Measurements from ENCODE around the gene SCP2D1. TPM values are rescaled to one million over a fixed set of nuclear protein-coding genes. Genes with fewer than 3 reads are reported as not detected.
"Not testable (repeated sequence)": the region's sequence is repeated elsewhere in the genome, so short reads cannot be mapped to it uniquely, and the experiment has no call there.

The SCP2D1 gene
- not detected for polyA plus RNA-seq
- long read RNA-seq, donor 1 = 0 reads
- long read RNA-seq, donor 2 = 0 reads
- long read RNA-seq, donor 3 = 0 reads
- long read RNA-seq, donor 4 = 0 reads
- long read RNA-seq, donor 5 = 0 reads
- long read RNA-seq, donor 6 = 0 reads
- long read RNA-seq, donor 7 = 0 reads
- long read RNA-seq, donor 8 = 0 reads
- long read RNA-seq, donor 9 = 0 reads
- long read RNA-seq, donor 10 = 0 reads
- long read RNA-seq, donor 11 = 0 reads

- Histone ChIP-seq H3K27me3 (ENCODE audit: control insufficient read depth, insufficient read depth, low read length) (no peaks in the 10 kb centered on the region), H3K27ac (ENCODE audit: low read length) (no peak within 1 kb of the TSS), H3K36me3 (ENCODE audit: control insufficient read depth, insufficient read depth, low read length) (no peaks in the 10 kb centered on the region), H3K9me3 (ENCODE audit: control insufficient read depth, low read depth, low read length) (no peaks in the 10 kb centered on the region), H3K4me1 (ENCODE audit: control insufficient read depth, insufficient read depth, low read length) (no peaks in the 10 kb centered on the region), H3K4me3 (ENCODE audit: low read length) (no peak within 1 kb of the TSS)
- no CpG with 5 or more reads among the region's 3 CpGs for WGBS (ENCODE audit: insufficient coverage, low lambda C conversion rate)
- no peak for DNase-seq
These were observed at the start of gene SCP2D1 for GRCh38 chr20:18813483-18813882. TSS of gene SCP2D1 (plus strand) at chr20:18813783. CDS start at chr20:18813816, 33 bp downstream.

DNA sequence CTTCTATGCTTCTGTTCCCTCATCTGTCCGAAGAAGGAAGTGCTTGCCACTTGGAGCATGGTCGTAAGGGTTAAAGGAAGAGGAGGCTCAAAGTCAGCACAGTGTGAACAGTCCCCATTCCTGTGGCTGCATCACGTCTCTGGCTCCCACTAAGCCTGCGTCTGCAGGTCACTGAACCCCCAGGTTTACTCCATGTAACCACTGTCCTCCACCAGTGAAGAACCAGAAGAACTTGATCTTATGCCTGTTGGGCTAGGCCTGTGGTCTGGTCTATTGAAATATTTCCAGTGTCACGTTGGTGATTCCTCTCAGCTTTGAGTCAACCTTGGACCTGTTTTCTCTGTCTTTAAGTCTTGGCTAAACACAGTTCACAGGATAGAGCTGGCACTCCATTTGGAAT lies 45.9 kb upstream of the SCP2D1 start:
- DNase-seq = no peak
- Histone ChIP-seq H3K4me3 (ENCODE audit: low read length) (no peak overlapping the region), H3K27ac (ENCODE audit: low read length) (no peak overlapping the region), H3K36me3 (ENCODE audit: control insufficient read depth, insufficient read depth, low read length) (no peaks in the 10 kb centered on the region), H3K27me3 (ENCODE audit: control insufficient read depth, insufficient read depth, low read length) (no peaks in the 10 kb centered on the region), H3K4me1 (ENCODE audit: control insufficient read depth, insufficient read depth, low read length) (no peaks in the 10 kb centered on the region), H3K9me3 (ENCODE audit: control insufficient read depth, low read depth, low read length) (no peaks in the 10 kb centered on the region)
- WGBS (ENCODE audit: insufficient coverage, low lambda C conversion rate) = no CpG with 5 or more reads among the region's 5 CpGs

- Histone ChIP-seq H3K4me1 (ENCODE audit: control insufficient read depth, insufficient read depth, low read length) (no peaks in the 10 kb centered on the region), H3K27ac (ENCODE audit: low read length) (no peak overlapping the region), H3K4me3 (ENCODE audit: low read length) (no peak overlapping the region), H3K36me3 (ENCODE audit: control insufficient read depth, insufficient read depth, low read length) (no peaks in the 10 kb centered on the region), H3K9me3 (ENCODE audit: control insufficient read depth, low read depth, low read length) (no peaks in the 10 kb centered on the region), H3K27me3 (ENCODE audit: control insufficient read depth, insufficient read depth, low read length) (no peaks in the 10 kb centered on the region)
- DNase-seq = no peak
- WGBS (ENCODE audit: insufficient coverage, low lambda C conversion rate) = no CpG with 5 or more reads among the region's 1 CpG
These were observed 40.0 kb upstream of the SCP2D1 start for GRCh38 chr20:18773566-18773965.

GRCh38 chr20:18774207-18774606 lies 39.4 kb upstream of the SCP2D1 start:
- Histone ChIP-seq H3K27me3 (ENCODE audit: control insufficient read depth, insufficient read depth, low read length) (no peaks in the 10 kb centered on the region), H3K4me1 (ENCODE audit: control insufficient read depth, insufficient read depth, low read length) (no peaks in the 10 kb centered on the region), H3K9me3 (ENCODE audit: control insufficient read depth, low read depth, low read length) (no peaks in the 10 kb centered on the region), H3K4me3 (ENCODE audit: low read length) (no peak overlapping the region), H3K36me3 (ENCODE audit: control insufficient read depth, insufficient read depth, low read length) (no peaks in the 10 kb centered on the region), H3K27ac (ENCODE audit: low read length) (no peak overlapping the region)
- 14% methylated on average over 1 of the region's 2 CpGs for WGBS (ENCODE audit: insufficient coverage, low lambda C conversion rate)
- no peak for DNase-seq

DNA sequence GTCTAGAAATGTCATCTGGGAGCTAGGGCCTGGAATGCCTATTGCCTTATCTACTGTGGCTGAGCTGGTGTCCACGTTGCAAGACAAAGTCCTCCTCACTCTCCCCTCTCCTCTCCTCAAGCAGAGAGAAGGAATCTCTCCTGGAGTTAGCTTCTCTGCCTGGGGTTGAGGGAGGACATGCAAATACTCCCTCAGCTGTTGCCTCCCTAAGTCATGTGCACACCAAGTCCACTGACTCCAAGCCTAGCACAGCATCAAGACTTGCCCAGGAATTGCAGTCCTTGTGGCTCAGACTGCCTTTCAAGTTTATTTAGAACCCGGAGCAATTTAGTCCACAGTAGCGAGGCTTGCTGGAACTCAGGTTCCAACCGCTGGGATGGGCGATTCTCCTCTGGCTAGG lies 38.0 kb upstream of the SCP2D1 start:
- Histone ChIP-seq H3K4me1 (ENCODE audit: control insufficient read depth, insufficient read depth, low read length) (no peaks in the 10 kb centered on the region), H3K36me3 (ENCODE audit: control insufficient read depth, insufficient read depth, low read length) (no peaks in the 10 kb centered on the region), H3K4me3 (ENCODE audit: low read length) (no peak overlapping the region), H3K27me3 (ENCODE audit: control insufficient read depth, insufficient read depth, low read length) (no peaks in the 10 kb centered on the region), H3K27ac (ENCODE audit: low read length) (no peak overlapping the region), H3K9me3 (ENCODE audit: control insufficient read depth, low read depth, low read length) (no peaks in the 10 kb centered on the region)
- no CpG with 5 or more reads among the region's 5 CpGs for WGBS (ENCODE audit: insufficient coverage, low lambda C conversion rate)
- no peak for DNase-seq

DNA sequence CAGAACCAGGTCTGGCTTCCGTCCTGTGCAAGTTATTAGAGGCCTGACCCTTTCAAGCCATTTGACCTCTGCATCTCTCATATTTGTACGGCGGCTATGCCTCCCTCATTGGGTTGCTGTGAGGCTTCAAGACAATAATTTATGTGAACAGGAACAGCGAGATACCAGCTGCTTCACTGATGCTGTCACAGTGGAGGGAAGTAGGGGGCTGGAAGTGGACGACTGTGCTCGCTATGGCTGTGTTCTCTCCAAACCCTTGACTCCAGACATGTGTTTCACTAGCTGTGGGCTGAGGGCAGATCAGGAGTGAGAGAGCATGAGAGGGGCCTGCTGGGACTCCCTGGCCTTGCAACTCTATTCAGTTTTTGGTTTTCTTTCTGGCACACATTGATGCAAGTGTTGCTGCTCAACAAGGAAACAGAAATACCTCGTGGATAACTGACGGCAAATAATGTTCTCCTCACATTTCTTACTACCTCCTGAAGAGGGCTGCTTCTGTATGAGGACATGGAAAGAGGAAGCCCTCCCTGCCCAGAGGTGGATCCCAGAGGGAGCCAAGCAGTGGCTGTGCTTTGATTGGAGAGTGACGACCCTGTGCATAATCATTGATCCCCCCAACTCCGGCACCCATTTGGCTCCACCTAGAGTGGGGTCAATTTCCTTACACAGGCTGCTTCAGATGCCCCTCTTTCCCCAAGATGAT lies 34.7 kb upstream of the SCP2D1 start:
- Histone ChIP-seq H3K4me1 (ENCODE audit: control insufficient read depth, insufficient read depth, low read length) (no peaks in the 10 kb centered on the region), H3K27ac (ENCODE audit: low read length) (no peak overlapping the region), H3K4me3 (ENCODE audit: low read length) (no peak overlapping the region), H3K36me3 (ENCODE audit: control insufficient read depth, insufficient read depth, low read length) (no peaks in the 10 kb centered on the region), H3K9me3 (ENCODE audit: control insufficient read depth, low read depth, low read length) (no peaks in the 10 kb centered on the region), H3K27me3 (ENCODE audit: control insufficient read depth, insufficient read depth, low read length) (no peaks in the 10 kb centered on the region)
- no CpG with 5 or more reads among the region's 10 CpGs for WGBS (ENCODE audit: insufficient coverage, low lambda C conversion rate)
- DNase-seq = no peak

DNA sequence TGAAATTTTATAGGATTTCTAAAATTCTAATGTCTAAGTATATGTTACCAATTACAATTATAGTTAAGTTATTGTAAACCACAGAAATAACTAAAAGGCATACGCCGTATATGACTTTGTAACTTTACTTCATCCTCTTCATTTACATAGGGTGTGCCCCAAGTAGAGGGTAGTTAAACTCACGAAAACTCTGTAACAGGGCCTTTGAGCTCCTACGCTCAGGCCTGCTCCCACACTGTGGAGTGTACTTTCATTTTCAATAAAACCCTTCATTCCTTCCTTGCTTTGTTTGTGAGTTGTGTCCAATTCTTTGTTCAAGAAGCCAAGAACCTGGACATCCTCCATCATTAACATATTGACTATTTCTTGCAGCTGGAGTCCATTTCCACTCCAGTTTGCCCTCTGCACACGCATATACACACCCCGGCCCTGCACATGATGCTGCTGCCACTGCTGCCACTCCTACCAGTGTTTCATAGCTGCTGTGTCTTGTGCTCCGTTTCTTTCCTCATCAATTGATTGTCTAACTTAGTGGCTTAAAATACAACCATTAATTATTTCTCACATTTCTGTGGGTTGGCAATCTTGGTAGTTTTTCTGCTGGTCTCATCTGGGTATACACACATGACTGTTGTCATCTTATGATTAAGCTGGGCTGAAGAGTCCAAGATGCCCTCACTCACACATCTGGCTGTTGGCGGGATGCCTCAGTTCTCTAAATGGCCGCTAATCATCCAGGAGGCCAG lies 33.0 kb upstream of the SCP2D1 start:
- WGBS (ENCODE audit: insufficient coverage, low lambda C conversion rate) = no CpG with 5 or more reads among the region's 9 CpGs
- H3K36me3 ChIP-seq (ENCODE audit: control insufficient read depth, insufficient read depth, low read length) = no peaks in the 10 kb centered on the region
- no peak for DNase-seq

DNA sequence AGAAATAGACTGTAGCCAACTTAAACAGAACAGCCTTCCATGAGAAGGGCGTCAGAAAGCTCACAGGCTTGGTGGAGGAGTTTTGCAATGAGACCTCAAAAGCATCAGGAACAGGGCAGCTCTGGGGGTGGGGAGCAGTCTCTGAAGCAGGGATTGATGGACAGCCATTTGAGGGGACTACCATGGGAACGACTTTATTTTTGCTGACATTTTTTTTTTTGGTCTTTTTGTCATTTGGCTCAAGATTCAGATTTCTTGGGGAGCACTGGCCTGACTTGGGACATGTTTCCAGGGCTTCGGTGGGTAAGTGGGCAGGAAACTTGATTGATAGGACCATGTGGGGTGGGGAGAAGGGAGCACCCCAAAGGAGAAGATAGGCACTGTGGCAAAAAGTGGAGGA lies 32.1 kb upstream of the SCP2D1 start:
- no peak for DNase-seq
- no peak overlapping the region for H3K27ac ChIP-seq (ENCODE audit: low read length)
- H3K27me3 ChIP-seq (ENCODE audit: control insufficient read depth, insufficient read depth, low read length) = no peaks in the 10 kb centered on the region
- H3K9me3 ChIP-seq (ENCODE audit: control insufficient read depth, low read depth, low read length) = no peaks in the 10 kb centered on the region
- H3K36me3 ChIP-seq (ENCODE audit: control insufficient read depth, insufficient read depth, low read length) = no peaks in the 10 kb centered on the region
- H3K4me3 ChIP-seq (ENCODE audit: low read length) = no peak overlapping the region
- no peaks in the 10 kb centered on the region for H3K4me1 ChIP-seq (ENCODE audit: control insufficient read depth, insufficient read depth, low read length)
- WGBS (ENCODE audit: insufficient coverage, low lambda C conversion rate) = no CpG with 5 or more reads among the region's 3 CpGs

More for the DNA sequence above, 33.0 kb upstream of the SCP2D1 start:
- no peaks in the 10 kb centered on the region for H3K27me3 ChIP-seq (ENCODE audit: control insufficient read depth, insufficient read depth, low read length)
- no peak overlapping the region for H3K4me3 ChIP-seq (ENCODE audit: low read length)
- no peak overlapping the region for H3K27ac ChIP-seq (ENCODE audit: low read length)
- H3K9me3 ChIP-seq (ENCODE audit: control insufficient read depth, low read depth, low read length) = no peaks in the 10 kb centered on the region
- H3K4me1 ChIP-seq (ENCODE audit: control insufficient read depth, insufficient read depth, low read length) = no peaks in the 10 kb centered on the region

DNA sequence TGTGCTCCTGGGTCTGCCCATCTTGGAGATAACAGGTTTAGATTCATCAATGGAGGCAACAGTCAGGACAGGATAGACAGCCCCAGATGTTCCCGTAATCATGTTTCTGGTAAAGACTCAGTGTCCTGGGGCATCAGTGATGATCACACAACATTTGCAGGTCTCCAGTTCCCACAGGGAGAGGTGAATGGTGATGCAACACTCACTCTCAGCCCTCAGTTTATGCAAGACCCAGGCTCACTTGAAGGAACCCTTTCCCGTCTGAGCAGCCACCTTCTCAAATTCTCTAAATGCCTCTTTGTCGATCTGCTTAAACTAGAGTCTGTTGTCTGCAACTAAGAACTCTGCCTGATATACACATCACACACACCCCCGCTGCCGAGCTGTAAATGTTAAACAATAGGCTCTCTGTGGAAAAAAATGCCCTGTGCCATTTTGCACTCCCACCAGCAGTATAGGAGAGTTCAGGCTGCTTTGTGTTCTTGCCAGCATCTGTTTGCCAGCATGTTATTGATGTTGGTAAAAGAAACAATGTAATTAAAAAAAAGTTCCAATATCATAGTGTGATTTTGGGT lies 30.1 kb upstream of the SCP2D1 start:
- WGBS (ENCODE audit: insufficient coverage, low lambda C conversion rate) = 90% methylated on average over 2 of the region's 5 CpGs
- Histone ChIP-seq H3K27me3 (ENCODE audit: control insufficient read depth, insufficient read depth, low read length) (no peaks in the 10 kb centered on the region), H3K4me3 (ENCODE audit: low read length) (no peak overlapping the region), H3K9me3 (ENCODE audit: control insufficient read depth, low read depth, low read length) (no peaks in the 10 kb centered on the region), H3K4me1 (ENCODE audit: control insufficient read depth, insufficient read depth, low read length) (no peaks in the 10 kb centered on the region), H3K36me3 (ENCODE audit: control insufficient read depth, insufficient read depth, low read length) (no peaks in the 10 kb centered on the region), H3K27ac (ENCODE audit: low read length) (no peak overlapping the region)
- DNase-seq = no peak

GRCh38 chr20:18787046-18787445 lies 26.5 kb upstream of the SCP2D1 start:
- not testable (repeated sequence) for H3K36me3 ChIP-seq (ENCODE audit: control insufficient read depth, insufficient read depth, low read length); H3K4me1 ChIP-seq (ENCODE audit: control insufficient read depth, insufficient read depth, low read length); H3K4me3 ChIP-seq (ENCODE audit: low read length); H3K9me3 ChIP-seq (ENCODE audit: control insufficient read depth, low read depth, low read length); DNase-seq; H3K27ac ChIP-seq (ENCODE audit: low read length)
- peaks cover 10% of the 10 kb centered on the region for H3K27me3 ChIP-seq (ENCODE audit: control insufficient read depth, insufficient read depth, low read length)
- WGBS (ENCODE audit: insufficient coverage, low lambda C conversion rate) = no CpG with 5 or more reads among the region's 2 CpGs

Data from large intestine (tissue), 12 donors.